22Rv1 (cell line): ENCODE measurements around the gene ZNF117.
"Not testable (repeated sequence)": the region's sequence is repeated elsewhere in the genome, so short reads cannot be mapped to it uniquely, and the experiment has no call there.

ENCODE experiments used
- CTCF ChIP-seq: fragments of 450-650 bp; IDR thresholded peaks from 2 replicates; pipeline ENCODE4 v1.5.1; 2017; ENCODE audit warnings: mild to moderate bottlenecking
- ZFX ChIP-seq: fragments of 450-650 bp; IDR thresholded peaks from 2 replicates; pipeline ENCODE4 v1.6.1; 2017; ENCODE audit warnings: antibody characterized with exemption, borderline replicate concordance

- TF ChIP-seq CTCF, ZFX: not testable (repeated sequence)
Observed at GRCh38 chr7:65009881-65010280, 19.0 kb upstream of the ZNF117 start.
